GM18511 (cell line): ENCODE data around the gene STAC.
"Not testable (repeated sequence)": the region's sequence is repeated elsewhere in the genome, so short reads cannot be mapped to it uniquely, and the experiment has no call there.

Experiments
- ATAC-seq: cut with Tn5 transposase; IDR thresholded peaks from one replicate; pipeline ENCODE4 v1.9.1; 2021; ENCODE audit warnings: mild to moderate bottlenecking, moderate library complexity; ENCODE audit not compliant: unreplicated experiment

The STAC gene

DNA sequence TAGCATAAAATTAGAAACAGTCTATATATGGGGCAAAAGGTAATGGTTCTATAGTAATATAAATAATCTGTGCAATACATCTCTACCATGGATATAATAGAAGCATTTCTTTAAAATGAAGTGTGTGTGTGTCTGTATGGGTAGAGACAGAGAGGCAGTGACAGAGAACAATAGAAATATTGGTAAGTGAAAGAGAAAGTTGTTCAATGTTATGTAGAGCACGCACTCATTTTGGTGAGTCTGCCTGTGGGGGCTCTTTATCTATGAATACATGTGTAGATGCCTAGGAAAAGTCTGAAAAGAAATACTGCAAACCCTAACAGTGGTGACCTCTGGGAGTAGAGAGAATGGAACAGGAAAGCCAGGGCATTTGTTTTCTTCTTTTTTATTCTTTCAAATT is 182.6 kb downstream of the STAC start:
- no peak for ATAC-seq

DNA sequence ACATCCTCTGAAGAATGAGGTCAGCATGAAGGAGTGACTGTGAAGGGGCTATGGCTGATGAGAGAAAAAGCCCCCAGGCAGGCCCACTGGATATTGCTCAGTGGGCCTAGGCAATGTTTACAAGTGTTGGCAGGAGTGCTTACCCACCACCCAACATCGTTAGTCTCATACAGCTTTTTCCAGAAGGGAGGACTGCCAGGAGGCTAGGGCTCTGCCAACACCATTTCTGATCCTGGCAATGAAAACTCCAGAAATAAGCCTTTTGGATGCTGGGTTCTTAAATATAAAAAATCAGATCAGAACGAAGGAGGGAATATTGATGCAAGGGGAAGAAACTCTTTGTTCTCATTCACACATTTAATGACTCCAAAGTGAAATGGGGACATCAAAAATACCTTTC is 194.9 kb downstream of the STAC start:
- ATAC-seq, result no peak

DNA sequence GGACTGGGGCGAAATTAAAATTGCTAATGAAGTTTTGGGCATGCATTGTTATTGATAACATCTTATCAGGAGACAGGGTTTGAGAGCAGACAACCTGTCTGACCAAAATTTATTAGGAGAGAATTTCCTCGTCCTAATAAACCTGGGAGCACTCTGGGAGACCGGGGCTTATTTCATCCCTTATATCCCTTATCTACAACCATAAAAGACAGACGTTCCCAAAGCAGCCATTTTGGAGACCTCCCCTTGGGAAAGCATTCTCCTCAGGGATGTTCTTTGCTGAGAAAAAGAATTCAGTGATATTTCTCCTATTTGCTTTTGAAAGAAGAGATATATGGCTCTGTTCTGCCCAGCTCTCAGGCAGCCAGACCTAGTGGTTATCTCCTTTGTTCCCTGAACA is 198.1 kb downstream of the STAC start:
- not testable (repeated sequence) for ATAC-seq

DNA sequence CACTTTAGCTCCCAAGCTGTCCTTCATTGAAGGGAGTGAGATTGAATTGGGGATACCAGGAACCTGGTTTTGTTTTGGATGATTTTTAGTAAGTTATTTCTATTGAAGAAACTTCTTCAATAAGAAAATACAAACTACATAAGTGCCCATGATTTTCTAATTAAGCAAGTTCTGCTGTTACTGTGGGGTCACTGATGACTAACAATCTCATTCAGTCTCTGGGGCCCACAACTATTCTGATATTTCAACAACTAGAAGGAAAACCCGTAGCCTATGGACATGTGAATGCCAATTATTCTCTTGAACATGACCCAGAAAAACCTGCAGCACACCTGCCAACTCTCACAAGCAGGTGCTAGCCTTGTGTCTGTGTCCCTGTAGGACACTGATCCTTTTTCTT is 199.4 kb downstream of the STAC start:
- no peak for ATAC-seq

DNA sequence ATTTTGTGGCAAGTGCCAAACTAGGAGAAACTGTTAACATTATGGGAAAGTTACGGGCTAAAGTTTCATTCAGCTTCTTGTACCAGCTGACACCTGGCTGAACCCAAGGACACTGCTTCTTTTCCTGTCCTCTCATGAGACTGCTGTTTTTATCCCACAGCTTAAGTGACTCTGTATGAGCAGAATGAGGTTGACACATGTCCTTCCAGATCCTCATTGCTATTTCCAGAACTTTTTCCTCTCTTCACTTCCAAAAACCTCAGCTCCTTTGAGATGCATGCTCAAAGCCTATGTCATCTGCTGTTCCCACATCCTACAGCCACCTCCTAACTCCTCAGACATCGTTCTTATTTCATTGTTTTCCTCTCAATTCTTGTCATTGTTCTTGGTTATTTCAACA is 200.4 kb downstream of the STAC start:
- no peak for ATAC-seq

DNA sequence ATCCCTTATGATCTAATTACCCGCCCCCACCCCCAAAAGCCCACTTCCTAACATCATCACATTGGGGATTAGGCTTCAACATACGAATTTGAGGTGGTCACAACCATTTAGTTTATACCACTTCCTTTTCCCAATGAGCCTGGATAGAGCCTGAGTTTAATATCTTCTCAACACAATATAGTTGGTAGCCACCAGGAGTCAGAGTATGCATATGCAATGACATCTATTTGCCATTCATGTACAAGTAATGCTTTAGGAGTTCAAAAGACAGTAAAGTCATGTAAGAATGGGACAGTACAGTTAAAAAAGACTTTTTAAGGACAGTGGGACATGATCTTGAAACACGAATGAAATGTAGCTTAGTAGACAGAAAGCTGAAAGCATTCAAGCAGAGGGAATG is 211.7 kb downstream of the STAC start:
- no peak for ATAC-seq

DNA sequence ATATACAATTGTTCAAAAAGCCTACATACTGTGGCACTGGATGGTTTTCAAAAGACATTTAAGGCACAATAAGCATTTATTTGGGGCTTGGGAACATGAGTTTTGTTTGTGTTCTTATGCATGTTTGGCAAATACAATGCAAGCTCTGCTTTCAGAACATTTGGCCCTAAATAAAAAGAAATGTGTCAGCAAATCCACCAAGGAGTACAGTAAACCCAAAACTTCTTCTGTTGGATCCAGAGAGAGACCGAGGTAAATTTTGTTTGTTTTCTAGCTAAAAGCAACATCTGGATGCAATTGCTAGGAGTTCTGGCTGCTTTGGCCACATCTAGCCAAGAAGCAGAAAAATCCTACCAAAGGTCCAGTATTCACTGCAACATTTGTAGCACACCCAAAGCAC is 215.2 kb downstream of the STAC start:
- no peak for ATAC-seq

DNA sequence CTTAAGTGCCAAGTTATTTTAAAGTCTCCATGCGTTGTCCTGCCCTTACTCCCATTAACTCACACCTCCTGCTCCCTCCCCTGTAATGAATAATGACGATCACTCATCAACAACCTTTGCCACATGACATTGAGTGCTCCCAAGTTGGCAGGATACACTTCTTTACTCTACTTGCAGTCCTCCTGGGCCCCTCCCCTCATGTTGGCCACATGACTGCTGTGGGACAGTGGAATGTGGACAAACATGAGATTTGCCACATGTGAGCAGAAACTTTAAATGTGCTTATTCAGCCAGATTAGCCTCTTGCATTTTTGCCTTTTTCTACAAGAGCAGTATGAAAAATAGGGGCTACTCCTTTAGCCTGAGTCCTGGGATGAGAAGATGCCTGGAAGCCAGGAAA is 216.1 kb downstream of the STAC start:
- no peak for ATAC-seq

DNA sequence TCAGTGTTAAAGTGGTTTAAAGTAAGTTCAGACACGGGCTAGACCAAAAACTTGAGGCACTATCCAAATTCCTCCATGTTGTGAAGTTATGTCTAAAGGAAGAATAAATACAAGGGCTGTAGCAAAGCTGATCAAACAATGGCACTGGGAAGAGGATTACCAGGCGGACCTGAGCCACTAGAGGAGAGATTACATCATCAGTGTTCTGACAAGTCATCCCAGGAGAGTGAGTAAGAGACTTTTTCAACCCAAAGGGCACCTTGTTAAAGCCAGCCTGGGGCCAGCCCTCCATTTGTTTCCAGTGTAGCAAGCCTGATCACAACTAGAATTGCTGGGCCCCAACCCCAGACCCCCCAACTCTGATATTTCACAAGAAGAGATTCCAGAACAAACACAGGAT is 217.1 kb downstream of the STAC start:
- no peak for ATAC-seq
